Kidney (tissue), 14 donors: ENCODE results near the gene DNAAF8. TPM values are rescaled to one million over a fixed set of nuclear protein-coding genes. Genes with fewer than 3 reads are reported as not detected.
"Not testable (repeated sequence)": the region's sequence is repeated elsewhere in the genome, so short reads cannot be mapped to it uniquely, and the experiment has no call there.

Experiments
- DNase-seq, 5 donors: peaks; one replicate each; pipeline ENCODE4 v3.0.0-alpha.2; 2013 to 2020
- FAIRE-seq: peaks from 2 replicates; lab custom pipeline; 2012; peaks lifted over from hg19 to GRCh38; lab: Jason Lieb, UNC
- H3K27ac ChIP-seq, 2 donors: one replicate each; pipeline ENCODE4 v1.7.0; 2013; ENCODE audit warnings: low read depth in 2 of 2, low read length in 2 of 2, inconsistent platforms in 1 of 2
- H3K27me3 ChIP-seq: one replicate; pipeline ENCODE4 v1.7.1; 2013; ENCODE audit warnings: low read length, inconsistent platforms; ENCODE audit not compliant: control insufficient read depth, insufficient read depth
- H3K36me3 ChIP-seq, 3 donors: one replicate each; pipeline versions ENCODE4 v1.7.0 to v1.7.1; 2013; ENCODE audit warnings: low read length in 3 of 3, control low read depth in 1 of 3, inconsistent platforms in 1 of 3; ENCODE audit not compliant: insufficient read depth in 3 of 3, control insufficient read depth in 2 of 3
- H3K4me1 ChIP-seq, 3 donors: one replicate each; pipeline versions ENCODE4 v1.7.0 to v1.7.1; 2013; ENCODE audit warnings: low read length in 3 of 3, inconsistent platforms in 1 of 3, low read depth in 1 of 3; ENCODE audit not compliant: control insufficient read depth in 2 of 3, insufficient read depth in 2 of 3
- H3K4me3 ChIP-seq, 3 donors: one replicate each; pipeline versions ENCODE4 v1.7.0 to v1.8.1; 2013; ENCODE audit warnings: low read length in 3 of 3, control low read depth in 1 of 3, inconsistent platforms in 1 of 3
- H3K9ac ChIP-seq, 3 donors: one replicate each; pipeline versions ENCODE4 v1.7.0 to v1.7.1; 2013; ENCODE audit warnings: low read length in 3 of 3, control low read depth in 1 of 3, inconsistent platforms in 1 of 3
- H3K9me3 ChIP-seq, 3 donors: one replicate each; pipeline versions ENCODE4 v1.7.0 to v1.7.1; 2013; ENCODE audit warnings: low read length in 3 of 3, control low read depth in 1 of 3, inconsistent platforms in 1 of 3; ENCODE audit not compliant: control insufficient read depth in 2 of 3, insufficient read depth in 1 of 3
- intact Hi-C: fragments of 100-400 bp; cut with DNase I; formaldehyde crosslinking; loops from one replicate; pipeline ENCODE4 v1.11.1; 2022
- polyA plus RNA-seq: library from polyadenylated mRNA; stranded (reverse); fragments of 350-450 nt; fragmentation: Illumina TruSeq; extraction: RNeasy Lipid Tissue Mini Kit (QIAGEN cat#74804); gene quantifications from one replicate; pipeline ENCODE4 v1.2.3, GENCODE V29; 2014; ENCODE audit warnings: low read depth, low replicate concordance; ENCODE audit not compliant: insufficient read depth
- total RNA-seq: library from RNA; stranded (reverse); fragmentation: NEBNext Ultra II Directional; extraction: Animal tissue kit (Norgen Biotek cat#: 25700); gene quantifications from one replicate; pipeline ENCODE4 v1.2.1, GENCODE V29; 2021
- TF ChIP-seq, protein P1 (sequence below): IDR thresholded peaks from 3 replicates; pipeline ENCODE4 v1.5.1; 2012; ENCODE audit warnings: mild to moderate bottlenecking, moderate library complexity, borderline replicate concordance; ENCODE audit not compliant: insufficient read depth; ENCODE audit errors: extremely low read depth
- donor health status: control.
- donor health status: control.
- donor health status: control.
- donor health status: control.
- donor health status: control.
- donor health status: DM: yes; HTN: yes; CAD: no.
- donor health status: Normal renal cell carcinoma (clear cell type).

Gene DNAAF8
- total and polyA plus RNA-seq, 2 donors from 2014 or later: 1.8 to 4.0 TPM

DNA sequence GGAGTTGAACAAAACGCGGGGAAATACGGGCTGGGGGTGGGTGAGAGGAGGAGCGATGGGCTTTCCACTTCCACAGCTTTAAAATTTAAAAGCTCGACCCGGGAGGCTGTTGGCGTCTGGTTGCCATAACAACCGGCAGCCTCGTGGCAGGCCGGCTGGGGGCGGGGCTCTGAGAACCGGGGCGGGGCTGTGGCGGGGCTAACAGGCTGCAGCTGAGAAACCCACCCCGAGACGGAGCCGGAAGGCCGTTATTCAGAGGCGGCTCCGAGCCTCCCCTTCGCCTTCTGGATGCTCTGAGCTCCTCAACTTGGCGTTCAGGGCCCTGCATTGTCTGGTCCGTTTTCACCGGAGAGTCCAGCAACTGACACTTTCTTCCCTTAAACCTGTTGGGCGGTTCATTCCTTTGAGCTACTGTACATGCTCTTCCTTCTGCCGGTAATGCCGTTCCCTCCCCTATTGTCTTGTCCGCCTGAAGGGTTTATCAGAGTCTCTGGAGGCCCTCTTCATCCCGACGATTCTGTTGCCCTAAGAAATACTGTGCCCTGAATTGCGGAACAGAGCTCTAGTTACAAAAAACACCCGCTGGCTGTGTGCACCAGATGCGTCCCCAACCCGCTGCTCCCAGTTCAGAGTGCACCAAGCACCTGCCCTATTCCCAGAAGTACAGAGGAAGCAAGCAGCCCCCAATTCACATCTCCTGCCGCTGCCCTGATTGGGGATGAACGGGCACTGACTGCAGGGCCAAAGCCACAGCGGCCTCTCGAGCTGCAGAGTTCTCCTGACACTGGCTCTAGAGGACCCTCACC is 596 bp downstream of the DNAAF8 start:
- Histone ChIP-seq H3K9ac (peak overlapping the region; percentile 59 to 65 (median 59)), H3K27ac (peak overlapping the region; percentile 78 to 82), H3K27me3 (no peaks in the 10 kb centered on the region), H3K4me1 (peaks cover 0 to 7% (median 6%) of the 10 kb centered on the region in 3 donors), H3K36me3 (no peaks in the 10 kb centered on the region), H3K4me3 (peak overlapping the region; percentile 83 to 97 (median 91)), H3K9me3 (no peaks in the 10 kb centered on the region)
- peak; percentile 93 to 96 (median 94) for DNase-seq
- no peak for FAIRE-seq
- intact Hi-C loops: no loop called here
- TF ChIP-seq, protein P1, sequence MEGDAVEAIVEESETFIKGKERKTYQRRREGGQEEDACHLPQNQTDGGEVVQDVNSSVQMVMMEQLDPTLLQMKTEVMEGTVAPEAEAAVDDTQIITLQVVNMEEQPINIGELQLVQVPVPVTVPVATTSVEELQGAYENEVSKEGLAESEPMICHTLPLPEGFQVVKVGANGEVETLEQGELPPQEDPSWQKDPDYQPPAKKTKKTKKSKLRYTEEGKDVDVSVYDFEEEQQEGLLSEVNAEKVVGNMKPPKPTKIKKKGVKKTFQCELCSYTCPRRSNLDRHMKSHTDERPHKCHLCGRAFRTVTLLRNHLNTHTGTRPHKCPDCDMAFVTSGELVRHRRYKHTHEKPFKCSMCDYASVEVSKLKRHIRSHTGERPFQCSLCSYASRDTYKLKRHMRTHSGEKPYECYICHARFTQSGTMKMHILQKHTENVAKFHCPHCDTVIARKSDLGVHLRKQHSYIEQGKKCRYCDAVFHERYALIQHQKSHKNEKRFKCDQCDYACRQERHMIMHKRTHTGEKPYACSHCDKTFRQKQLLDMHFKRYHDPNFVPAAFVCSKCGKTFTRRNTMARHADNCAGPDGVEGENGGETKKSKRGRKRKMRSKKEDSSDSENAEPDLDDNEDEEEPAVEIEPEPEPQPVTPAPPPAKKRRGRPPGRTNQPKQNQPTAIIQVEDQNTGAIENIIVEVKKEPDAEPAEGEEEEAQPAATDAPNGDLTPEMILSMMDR: no peak

DNA sequence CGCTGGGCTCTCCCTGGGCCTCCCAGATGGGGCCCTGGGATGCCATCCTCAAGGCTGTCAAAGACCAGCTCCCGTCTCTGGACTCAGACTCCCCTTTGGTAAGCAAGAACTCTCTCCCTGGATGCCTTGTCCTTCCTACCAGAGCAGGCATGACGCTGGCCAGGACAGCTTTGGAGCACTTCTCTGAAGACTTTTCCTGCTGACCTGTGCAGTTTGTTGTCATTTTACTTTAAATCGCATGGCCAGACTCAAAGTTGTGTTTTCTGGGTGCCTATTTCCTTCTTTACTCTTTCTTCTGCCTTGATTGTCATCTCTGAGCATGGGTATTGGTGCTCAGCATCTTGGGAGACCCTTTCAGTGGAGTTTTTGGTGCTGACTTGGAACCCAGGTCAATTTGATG is 2.2 kb downstream of the DNAAF8 start:
- H3K27me3 ChIP-seq: no peaks in the 10 kb centered on the region
- no peaks in the 10 kb centered on the region for H3K9me3 ChIP-seq
- no peak for FAIRE-seq
- no peak overlapping the region for H3K9ac ChIP-seq
- no peak overlapping the region for H3K4me3 ChIP-seq
- TF ChIP-seq, protein P1: no peak
- intact Hi-C loops: no loop called here
- no peak overlapping the region for H3K27ac ChIP-seq
- DNase-seq: no peak
- H3K4me1 ChIP-seq: peaks cover 0 to 7% (median 6%) of the 10 kb centered on the region in 3 donors
- no peaks in the 10 kb centered on the region for H3K36me3 ChIP-seq

DNA sequence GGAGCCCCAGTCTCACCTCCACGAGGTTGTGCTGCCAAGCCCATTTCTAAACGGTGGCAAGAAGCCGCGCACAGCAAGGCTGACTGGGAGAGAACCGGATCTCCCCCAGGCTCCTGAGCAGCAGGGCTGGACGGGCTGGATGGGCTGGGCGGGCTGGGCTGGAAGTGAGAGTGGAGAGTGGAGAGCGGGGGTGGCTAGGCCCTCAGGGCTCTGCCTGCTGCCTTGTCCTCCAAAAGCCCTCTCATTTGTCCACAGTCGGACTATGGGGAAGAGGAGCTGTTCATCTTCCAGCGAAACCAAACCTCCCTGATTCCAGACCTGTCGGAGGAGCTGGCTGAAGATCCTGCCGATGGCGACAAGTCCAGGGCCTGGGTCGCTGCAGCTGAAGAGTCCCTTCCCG is 3.2 kb downstream of the DNAAF8 start:
- intact Hi-C loops: no loop called here
- TF ChIP-seq, protein P1: no peak
- FAIRE-seq (no peak), DNase-seq (peak in 1 of 5 donors; percentile 46)
- H3K4me3 ChIP-seq: no peak overlapping the region
- H3K9ac ChIP-seq: no peak overlapping the region
- no peaks in the 10 kb centered on the region for H3K36me3 ChIP-seq
- H3K27me3 ChIP-seq: no peaks in the 10 kb centered on the region
- H3K27ac ChIP-seq: no peak overlapping the region
- no peaks in the 10 kb centered on the region for H3K9me3 ChIP-seq
- H3K4me1 ChIP-seq: peaks cover 0 to 7% (median 6%) of the 10 kb centered on the region in 3 donors

DNA sequence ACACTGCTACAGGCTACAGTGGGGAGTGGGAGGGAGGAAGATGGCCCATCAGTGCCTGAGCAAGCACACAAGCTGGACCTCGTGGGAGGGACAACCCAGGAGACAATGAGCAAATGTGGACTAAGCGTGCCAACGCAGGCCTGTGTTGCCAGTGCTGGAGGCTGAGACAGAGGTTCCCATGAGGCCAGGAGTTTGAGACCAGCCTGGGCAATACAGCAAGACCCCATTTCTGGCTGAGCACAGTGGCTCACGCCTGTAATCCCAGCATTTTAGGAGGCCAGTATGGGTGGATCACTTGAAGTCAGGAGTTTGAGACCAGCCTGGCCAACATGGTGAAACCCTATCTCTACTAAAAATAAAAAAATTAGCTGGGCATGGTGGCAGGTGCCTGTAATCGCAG is 4.0 kb downstream of the DNAAF8 start:
- DNase-seq, H3K4me1 ChIP-seq, FAIRE-seq, H3K4me3 ChIP-seq, H3K27me3 ChIP-seq, H3K9ac ChIP-seq, H3K27ac ChIP-seq, H3K36me3 ChIP-seq, intact Hi-C loops, H3K9me3 ChIP-seq: not testable (repeated sequence)
